H1 (cell line): ENCODE data around the gene FAT1. TPM values are rescaled to one million over a fixed set of nuclear protein-coding genes. Genes with fewer than 3 reads are reported as not detected.

ENCODE experiments used
- CTCF ChIA-PET: fragments of 300-600 bp; sonication (Branson Sonifier 250); formaldehyde crosslinking; loops from one replicate; lab custom pipeline; 2021; ENCODE audit not compliant: partially characterized antibody; lab: Charles Lee
- POLR2A ChIA-PET: fragments of 300-600 bp; sonication (Branson Sonifier 250); formaldehyde crosslinking; loops from one replicate; lab custom pipeline; 2021; ENCODE audit warnings: inconsistent platforms; ENCODE audit not compliant: partially characterized antibody; lab: Charles Lee
- DNase-seq, 2 experiments: peaks; one replicate each; pipeline versions ENCODE4 v3.0.0 to v3.0.0-alpha.2; 2010 to 2022; ENCODE audit warnings: low spot score in 2 of 2, low read depth in 1 of 2, mixed read lengths in 1 of 2
- FAIRE-seq: peaks from 2 replicates; lab custom pipeline; 2011; peaks lifted over from hg19 to GRCh38; lab: Jason Lieb, UNC
- H2AFZ ChIP-seq: 2 replicates; pipeline ENCODE4 v1.8.1; 2012; ENCODE audit warnings: low read length, inconsistent platforms
- H2AK5ac ChIP-seq: 2 replicates; pipeline ENCODE4 v1.6.1; 2013; ENCODE audit warnings: low read depth, low read length
- H2BK120ac ChIP-seq: replicated peaks from 2 replicates; pipeline ENCODE3; 2013; ENCODE audit warnings: low read depth, low read length, inconsistent platforms
- H2BK12ac ChIP-seq: 2 replicates; pipeline ENCODE4 v1.6.1; 2013; ENCODE audit warnings: low read depth, low read length
- H2BK15ac ChIP-seq: 2 replicates; pipeline ENCODE4 v1.6.1; 2013; ENCODE audit warnings: low read length
- H2BK20ac ChIP-seq: 2 replicates; pipeline ENCODE4 v1.6.1; 2013; ENCODE audit warnings: low read length
- H2BK5ac ChIP-seq: 2 replicates; pipeline ENCODE4 v1.6.1; 2013; ENCODE audit warnings: low read depth, low read length
- H3K14ac ChIP-seq: 2 replicates; pipeline ENCODE4 v1.6.1; 2013; ENCODE audit warnings: inconsistent platforms; ENCODE audit not compliant: insufficient read length
- H3K18ac ChIP-seq: 2 replicates; pipeline ENCODE4 v1.6.1; 2013; ENCODE audit warnings: low read length; ENCODE audit errors: extremely low read depth
- H3K23ac ChIP-seq: 2 replicates; pipeline ENCODE4 v1.6.1; 2013; ENCODE audit warnings: inconsistent platforms; ENCODE audit not compliant: insufficient read length
- H3K23me2 ChIP-seq: 2 replicates; pipeline ENCODE4 v1.6.1; 2013; ENCODE audit warnings: low read depth, low read length
- H3K27ac ChIP-seq: 2 replicates; pipeline ENCODE4 v1.6.1; 2011; ENCODE audit warnings: low read depth, low read length, inconsistent platforms
- H3K27me3 ChIP-seq, 4 experiments: replicated peaks in 1 of 4; 1 replicate in 1 of 4; 2 replicates in 3 of 4; pipeline versions ENCODE4 v1.6.1 to v1.8.1; 2011 to 2013; ENCODE audit warnings: low read length in 3 of 4, mild to moderate bottlenecking in 3 of 4, inconsistent platforms in 2 of 4, mixed read lengths in 2 of 4, moderate library complexity in 1 of 4; ENCODE audit not compliant: control insufficient read depth in 3 of 4, insufficient read depth in 3 of 4; ENCODE audit errors: extremely low read depth in 1 of 4
- H3K36me3 ChIP-seq, 4 experiments: 2 replicates each; pipeline versions ENCODE4 v1.6.1 to v1.8.1; 2011 to 2013; ENCODE audit warnings: mild to moderate bottlenecking in 4 of 4, low read length in 3 of 4, moderate library complexity in 2 of 4, control low read depth in 1 of 4, inconsistent platforms in 1 of 4; ENCODE audit not compliant: insufficient read depth in 4 of 4, control insufficient read depth in 2 of 4
- H3K4ac ChIP-seq: replicated peaks from 2 replicates; pipeline ENCODE3; 2013; ENCODE audit warnings: low read length, low read depth, mixed read lengths, inconsistent platforms; ENCODE audit not compliant: insufficient read length
- H3K4me1 ChIP-seq, 4 experiments: replicated peaks in 1 of 4; 1 replicate in 1 of 4; 2 replicates in 3 of 4; pipeline versions ENCODE4 v1.6.1 to v1.8.1; 2011 to 2013; ENCODE audit warnings: low read length in 3 of 4, inconsistent platforms in 2 of 4, mixed read lengths in 1 of 4; ENCODE audit not compliant: insufficient read depth in 4 of 4, control insufficient read depth in 3 of 4
- H3K4me2 ChIP-seq, 2 experiments: 2 replicates each; pipeline versions ENCODE4 v1.6.1 to v1.8.1; 2011 to 2013; ENCODE audit warnings: low read depth in 2 of 2, low read length in 2 of 2, control low read depth in 1 of 2, inconsistent platforms in 1 of 2, mild to moderate bottlenecking in 1 of 2; ENCODE audit not compliant: insufficient read depth in 1 of 2
- H3K4me3 ChIP-seq, 4 experiments: fragments of 200-600, 300-600 bp in 1 of 4; sonication (generic), shearing (Covaris generic), sonication (Bioruptor Twin) in 1 of 4; 2 replicates each; pipeline versions ENCODE4 v1.5.1 to v1.8.1; 2011 to 2016; ENCODE audit warnings: low read length in 4 of 4, low read depth in 3 of 4, control low read depth in 2 of 4, inconsistent platforms in 2 of 4, mild to moderate bottlenecking in 2 of 4, mixed read lengths in 1 of 4, moderate library complexity in 1 of 4; ENCODE audit not compliant: insufficient read depth in 2 of 4; ENCODE audit errors: extremely low read depth in 1 of 4
- H3K56ac ChIP-seq: replicated peaks from 2 replicates; pipeline ENCODE3; 2013; ENCODE audit warnings: low read depth, mild to moderate bottlenecking, mixed read lengths, low read length, inconsistent platforms; ENCODE audit not compliant: insufficient read length
- H3K79me1 ChIP-seq: 2 replicates; pipeline ENCODE4 v1.6.1; 2013; ENCODE audit warnings: low read depth, low read length, control low read depth
- H3K79me2 ChIP-seq, 2 experiments: 2 replicates each; pipeline versions ENCODE4 v1.6.1 to v1.8.1; 2012 to 2013; ENCODE audit warnings: low read length in 2 of 2, mild to moderate bottlenecking in 2 of 2, inconsistent platforms in 1 of 2; ENCODE audit not compliant: insufficient read depth in 2 of 2, control insufficient read depth in 1 of 2
- H3K9ac ChIP-seq, 4 experiments: replicated peaks in 1 of 4; 1 replicate in 1 of 4; 2 replicates in 3 of 4; pipeline versions ENCODE4 v1.6.1 to v1.8.1; 2011 to 2013; ENCODE audit warnings: low read depth in 3 of 4, low read length in 3 of 4, control low read depth in 2 of 4, mild to moderate bottlenecking in 2 of 4, moderate library complexity in 2 of 4, inconsistent platforms in 1 of 4; ENCODE audit errors: extremely low read depth in 1 of 4
- H3K9me3 ChIP-seq, 2 experiments: 2 replicates each; pipeline versions ENCODE4 v1.6.1 to v1.8.1; 2012 to 2013; ENCODE audit warnings: mild to moderate bottlenecking in 2 of 2, moderate library complexity in 2 of 2, control low read depth in 1 of 2, inconsistent platforms in 1 of 2, low read depth in 1 of 2, low read length in 1 of 2, mixed read lengths in 1 of 2; ENCODE audit not compliant: insufficient read depth in 2 of 2
- H4K20me1 ChIP-seq, 2 experiments: replicated peaks in 1 of 2; 2 replicates each; pipeline versions ENCODE3 to v1.8.1; 2011 to 2013; ENCODE audit warnings: inconsistent platforms in 2 of 2, low read length in 2 of 2, mild to moderate bottlenecking in 1 of 2; ENCODE audit not compliant: insufficient read depth in 2 of 2, control insufficient read depth in 1 of 2
- H4K5ac ChIP-seq: 2 replicates; pipeline ENCODE4 v1.6.1; 2013; ENCODE audit warnings: low read length, low read depth, mixed read lengths, inconsistent platforms; ENCODE audit not compliant: insufficient read length
- H4K8ac ChIP-seq: 2 replicates; pipeline ENCODE4 v1.8.0; 2013; ENCODE audit warnings: mild to moderate bottlenecking, moderate library complexity, low read length, inconsistent platforms; ENCODE audit not compliant: insufficient read depth; ENCODE audit errors: extremely low read depth
- H4K91ac ChIP-seq: replicated peaks from 2 replicates; pipeline ENCODE3; 2013; ENCODE audit warnings: low read length, mixed read lengths, inconsistent platforms; ENCODE audit not compliant: insufficient read length
- BACH1 ChIP-seq: IDR thresholded peaks from 2 replicates; pipeline ENCODE4 v1.6.1; 2012; ENCODE audit warnings: low read length, improper control_type of control experiment
- BCL11A ChIP-seq, 2 experiments: IDR thresholded peaks; one replicate each; pipeline ENCODE4 v1.6.1; 2011; ENCODE audit warnings: low read depth in 2 of 2, low read length in 2 of 2, mild to moderate bottlenecking in 2 of 2
- BRCA1 ChIP-seq: IDR thresholded peaks from 2 replicates; pipeline ENCODE4 v1.6.1; 2012; ENCODE audit warnings: low read depth, low read length, improper control_type of control experiment
- CBX8 ChIP-seq: fragments of 300-800, 300-1000 bp; sonication (generic); IDR thresholded peaks from 2 replicates; pipeline ENCODE4 v1.7.1; 2016; ENCODE audit warnings: low read depth, low read length, borderline replicate concordance
- CHD1 ChIP-seq: IDR thresholded peaks from 2 replicates; pipeline ENCODE4 v1.6.1; 2012; ENCODE audit warnings: low read depth, low read length, improper control_type of control experiment
- GABPA ChIP-seq: IDR thresholded peaks from 2 replicates; pipeline ENCODE4 v1.6.1; 2011; ENCODE audit warnings: mild to moderate bottlenecking, low read length, moderate library complexity, borderline replicate concordance; ENCODE audit not compliant: insufficient read depth
- KDM4A ChIP-seq: IDR thresholded peaks from one replicate; pipeline ENCODE4 v1.7.1; 2012; ENCODE audit warnings: low read depth, mild to moderate bottlenecking, moderate library complexity, low read length, inconsistent platforms; ENCODE audit not compliant: severe bottlenecking
- MAFK ChIP-seq: IDR thresholded peaks from 2 replicates; pipeline ENCODE4 v1.6.1; 2012; ENCODE audit warnings: low read depth, mild to moderate bottlenecking, improper control_type of control experiment, low read length
- POLR2AphosphoS5 ChIP-seq: IDR thresholded peaks from 2 replicates; pipeline ENCODE4 v1.6.1; 2011; ENCODE audit warnings: low read depth, low read length
- RNF2 ChIP-seq: fragments of 200-900, 300-1000 bp; sonication (generic); IDR thresholded peaks from 2 replicates; pipeline ENCODE4 v1.7.1; 2016; ENCODE audit warnings: borderline replicate concordance, low read depth, mild to moderate bottlenecking, antibody characterized with exemption, low read length; ENCODE audit not compliant: poor library complexity, severe bottlenecking; ENCODE audit errors: missing control alignments
- SAP30 ChIP-seq: fragments of 300-600 bp; sonication (generic); IDR thresholded peaks from 2 replicates; pipeline ENCODE4 v1.7.1; 2012; ENCODE audit warnings: low read length, moderate library complexity, mild to moderate bottlenecking, inconsistent platforms; ENCODE audit not compliant: insufficient read depth, insufficient replicate concordance
- SIRT6 ChIP-seq: IDR thresholded peaks from one replicate; pipeline ENCODE4 v1.7.1; 2012; ENCODE audit warnings: low read length, inconsistent platforms
- SRF ChIP-seq: IDR thresholded peaks from 2 replicates; pipeline ENCODE4 v1.6.1; 2011; ENCODE audit warnings: mild to moderate bottlenecking, low read depth, low read length, moderate library complexity
- ZNF274 ChIP-seq: IDR thresholded peaks from 2 replicates; pipeline ENCODE4 v1.7.0; 2012; ENCODE audit warnings: low read length, borderline replicate concordance; ENCODE audit errors: extremely low read depth
- WGBS, 2 experiments: shearing (Covaris generic) in 1 of 2; methylation state at CpG; one replicate each; pipeline versions ENCODE4 v1.1.6 to v1.1.7; 2013 to 2015; ENCODE audit warnings: low lambda C conversion rate in 2 of 2, mixed read lengths in 2 of 2, inconsistent platforms in 1 of 2, low coverage in 1 of 2, missing lambda C conversion rate in 1 of 2; ENCODE audit not compliant: insufficient replicate concordance in 2 of 2, insufficient coverage in 1 of 2, insufficient read length in 1 of 2; ENCODE audit errors: extremely low coverage in 1 of 2, missing lambda C conversion rate in 1 of 2; 5-methylcytosine and 5-hydroxymethylcytosine counted together
- polyA plus RNA-seq, 7 experiments: library from polyadenylated mRNA; depleted of rRNA in 3 of 7; stranded (reverse) in 5 of 7; unstranded in 2 of 7; fragments of >200 nt in 5 of 7; fragments of 200-250 nt in 2 of 7; gene quantifications; 1 replicate in 5 of 7; 2 replicates in 1 of 7; 4 replicates in 1 of 7; pipeline versions ENCODE4 v1.2.1 to v1.2.3, GENCODE V29; 2011 to 2013; ENCODE audit warnings: missing spikeins in 2 of 7, mixed read lengths in 2 of 7
- total RNA-seq: library from RNA; stranded (reverse); fragmentation: NEBNext Ultra II Directional; extraction: Animal tissue kit (Norgen Biotek cat#: 25700); gene quantifications from 2 replicates; pipeline ENCODE4 v1.2.1, GENCODE V29; 2021

FAT1 gene
- total and polyA plus RNA-seq, 2 of the 8 experiments (the other 6 are each of a cell fraction or from before 2014, with no cell fraction given): 94.4 to 137 TPM

GRCh38 chr4:186709517-186709916 is 14.1 kb downstream of the FAT1 start:
- peaks cover 14 to 47% of the 10 kb centered on the region in 2 experiments for H4K20me1 ChIP-seq
- no peak overlapping the region for H3K4me3 ChIP-seq
- H3K4me2 ChIP-seq: no peak overlapping the region
- no peak overlapping the region for H2BK12ac ChIP-seq
- no peaks in the 10 kb centered on the region for H3K9me3 ChIP-seq
- POLR2A ChIA-PET: interaction anchor here (1.0 to 1.2 kb wide), 2 partner anchors 10 to 55 kb away, joined by 3 read pairs; no protein-coding TSS in a partner anchor
- peaks cover 31 to 99% of the 10 kb centered on the region in 2 experiments for H3K79me2 ChIP-seq
- TF ChIP-seq CBX8 (no peak), SAP30 (no peak), BRCA1 (no peak), ZNF274 (no peak), RNF2 (no peak), SIRT6 (no peak), KDM4A (no peak), POLR2AphosphoS5 (no peak), MAFK (no peak), CHD1 (no peak), BACH1 (no peak), BCL11A (IDR thresholded peaks at IDR 0.05; ENCODE audit: low read depth in 2 of 2, low read length in 2 of 2) (no peak), SRF (no peak), GABPA (no peak)
- H3K23ac ChIP-seq: no peak overlapping the region
- CTCF ChIA-PET: interaction anchor here (1.0 to 3.0 kb wide), 5 partner anchors 8 to 413 kb away, joined by 3 to 15 read pairs (median 3); no protein-coding TSS in a partner anchor
- H4K5ac ChIP-seq: no peak overlapping the region
- peaks cover 17% of the 10 kb centered on the region for H3K79me1 ChIP-seq
- H3K36me3 ChIP-seq: peaks cover 28 to 52% (median 41%) of the 10 kb centered on the region in 4 experiments
- H2BK120ac ChIP-seq: no peak overlapping the region
- no peak overlapping the region for H3K14ac ChIP-seq
- no peak overlapping the region for H3K18ac ChIP-seq
- no peak overlapping the region for H3K56ac ChIP-seq
- H3K23me2 ChIP-seq: no peaks in the 10 kb centered on the region
- H3K27me3 ChIP-seq: no peaks in the 10 kb centered on the region
- no peak overlapping the region for H2AFZ ChIP-seq
- no peak overlapping the region for H4K8ac ChIP-seq
- H2BK20ac ChIP-seq: no peak overlapping the region
- H3K9ac ChIP-seq: no peak overlapping the region
- no peak for DNase-seq
- no peak overlapping the region for H3K4ac ChIP-seq
- no peak overlapping the region for H2BK5ac ChIP-seq
- peaks cover 0 to 11% (median 4%) of the 10 kb centered on the region in 4 experiments; a peak in 3 of 7 replicates for H3K4me1 ChIP-seq
- no peak overlapping the region for H3K27ac ChIP-seq
- WGBS, 2 experiments: 95% methylated on average over 9 of the region's 9 CpGs; no CpG with 5 or more reads in 1 of the 2 experiments
- no peak for FAIRE-seq
- no peak overlapping the region for H4K91ac ChIP-seq
- H2AK5ac ChIP-seq: no peak overlapping the region
- H2BK15ac ChIP-seq: no peak overlapping the region
